Measurements from ENCODE around the gene EIF3CL.
"Not testable (repeated sequence)": the region's sequence is repeated elsewhere in the genome, so short reads cannot be mapped to it uniquely, and the experiment has no call there.

The EIF3CL gene, protein sequence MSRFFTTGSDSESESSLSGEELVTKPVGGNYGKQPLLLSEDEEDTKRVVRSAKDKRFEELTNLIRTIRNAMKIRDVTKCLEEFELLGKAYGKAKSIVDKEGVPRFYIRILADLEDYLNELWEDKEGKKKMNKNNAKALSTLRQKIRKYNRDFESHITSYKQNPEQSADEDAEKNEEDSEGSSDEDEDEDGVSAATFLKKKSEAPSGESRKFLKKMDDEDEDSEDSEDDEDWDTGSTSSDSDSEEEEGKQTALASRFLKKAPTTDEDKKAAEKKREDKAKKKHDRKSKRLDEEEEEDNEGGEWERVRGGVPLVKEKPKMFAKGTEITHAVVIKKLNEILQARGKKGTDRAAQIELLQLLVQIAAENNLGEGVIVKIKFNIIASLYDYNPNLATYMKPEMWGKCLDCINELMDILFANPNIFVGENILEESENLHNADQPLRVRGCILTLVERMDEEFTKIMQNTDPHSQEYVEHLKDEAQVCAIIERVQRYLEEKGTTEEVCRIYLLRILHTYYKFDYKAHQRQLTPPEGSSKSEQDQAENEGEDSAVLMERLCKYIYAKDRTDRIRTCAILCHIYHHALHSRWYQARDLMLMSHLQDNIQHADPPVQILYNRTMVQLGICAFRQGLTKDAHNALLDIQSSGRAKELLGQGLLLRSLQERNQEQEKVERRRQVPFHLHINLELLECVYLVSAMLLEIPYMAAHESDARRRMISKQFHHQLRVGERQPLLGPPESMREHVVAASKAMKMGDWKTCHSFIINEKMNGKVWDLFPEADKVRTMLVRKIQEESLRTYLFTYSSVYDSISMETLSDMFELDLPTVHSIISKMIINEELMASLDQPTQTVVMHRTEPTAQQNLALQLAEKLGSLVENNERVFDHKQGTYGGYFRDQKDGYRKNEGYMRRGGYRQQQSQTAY

DNA sequence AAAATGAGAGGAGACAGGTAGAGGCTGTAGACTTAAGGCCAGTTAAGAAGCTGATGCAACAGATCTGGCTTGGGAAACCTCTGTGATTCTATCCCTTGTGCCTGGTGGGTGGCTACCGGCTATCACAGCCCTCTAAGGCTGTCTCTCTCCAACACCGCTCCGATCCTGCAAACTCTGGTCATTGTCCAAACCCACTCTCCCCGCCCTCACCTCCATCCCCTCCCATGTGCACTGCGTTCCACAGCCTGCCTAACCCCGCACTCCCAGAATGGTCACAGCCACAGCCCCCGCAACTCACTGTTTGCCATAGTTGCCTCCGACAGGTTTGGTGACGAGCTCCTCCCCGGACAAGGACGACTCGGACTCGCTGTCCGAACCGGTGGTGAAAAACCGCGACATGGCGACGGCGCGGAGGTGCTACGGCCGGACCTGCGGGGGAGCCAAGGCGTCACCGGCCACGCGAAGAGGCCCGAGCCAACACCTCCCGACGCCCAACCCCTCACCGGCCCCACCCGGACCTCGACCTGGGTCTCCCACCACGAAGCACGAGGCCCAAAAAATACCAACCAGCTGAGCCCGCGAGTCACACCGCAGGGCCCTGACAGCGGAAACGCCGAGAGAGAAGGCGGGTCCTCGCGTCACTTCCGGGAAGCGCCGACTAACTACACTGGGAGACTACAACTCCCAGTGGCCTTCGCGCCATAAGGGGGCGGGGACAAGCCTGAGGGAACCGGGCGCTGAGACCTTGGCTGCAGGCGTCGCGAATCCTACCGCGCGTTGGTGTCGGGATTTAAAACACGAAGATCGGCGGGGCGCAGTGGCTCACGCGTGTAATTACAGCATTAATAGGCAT lies at the start of gene EIF3CL:
TSS of gene EIF3CL (minus strand) at position 622 of the 853 bp plus-strand sequence. CDS start at position 399, 223 bp downstream.
- DNase-seq: not testable (repeated sequence)

DNA sequence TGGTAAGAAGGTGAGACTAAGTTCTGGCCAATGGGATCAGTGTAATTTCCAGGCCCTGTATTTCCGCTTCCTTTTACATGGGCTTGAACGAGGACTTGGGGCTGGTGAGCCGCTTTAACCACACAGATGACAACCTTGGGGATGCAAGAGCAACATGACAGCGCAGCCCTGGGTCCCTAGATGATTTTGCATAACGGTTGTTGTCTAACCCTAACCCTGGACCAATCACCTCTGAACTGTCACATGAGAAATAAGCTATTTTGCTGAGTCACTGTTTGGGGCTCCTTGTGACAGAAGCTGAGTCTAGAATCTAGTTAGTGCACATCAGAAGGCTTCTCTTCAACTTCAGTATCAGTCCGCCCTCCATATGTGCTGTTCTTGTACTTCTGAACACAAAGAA lies 43.4 kb upstream of the EIF3CL start:
- DNase-seq: not testable (repeated sequence)

DNA sequence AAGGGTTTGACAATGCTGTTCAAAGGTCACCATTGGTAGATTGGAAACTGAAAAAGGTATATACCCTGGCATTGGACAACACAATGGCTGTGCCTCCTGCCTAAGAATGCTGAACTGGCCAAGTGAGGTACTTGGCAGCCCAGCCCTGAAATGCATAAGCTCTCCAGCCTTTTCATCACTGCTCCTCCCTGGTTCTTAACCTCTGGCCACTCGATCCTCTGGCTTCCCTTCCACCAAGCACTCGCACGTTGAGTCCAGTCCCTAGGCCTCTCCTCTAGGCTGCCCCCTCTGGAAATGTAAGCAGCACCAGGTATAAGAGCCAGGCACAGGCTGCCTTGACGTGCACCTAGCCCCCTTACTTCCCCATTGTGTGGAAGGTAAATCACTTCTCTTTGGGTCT lies 42.7 kb upstream of the EIF3CL start:
- DNase-seq: not testable (repeated sequence)

DNA sequence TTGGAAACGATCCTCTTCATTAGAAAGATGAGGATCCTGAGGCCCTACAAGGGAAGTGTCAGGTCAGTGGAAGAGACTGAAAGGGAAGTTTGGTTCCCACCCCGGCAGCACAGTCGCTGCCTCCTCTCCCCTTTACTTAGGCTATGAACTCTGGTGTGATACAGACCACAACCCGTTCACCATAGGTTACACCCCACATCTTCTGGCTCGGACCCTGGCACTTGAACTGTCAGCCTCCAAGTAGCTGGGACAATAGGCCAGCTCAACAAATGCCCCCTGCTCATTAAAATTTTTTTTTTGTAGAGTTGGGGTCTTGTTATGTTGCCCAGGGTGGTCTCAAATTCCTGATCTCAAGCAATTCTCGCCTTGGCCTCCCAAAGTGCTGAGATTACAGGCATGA lies 40.3 kb upstream of the EIF3CL start:
- DNase-seq: not testable (repeated sequence)

DNA sequence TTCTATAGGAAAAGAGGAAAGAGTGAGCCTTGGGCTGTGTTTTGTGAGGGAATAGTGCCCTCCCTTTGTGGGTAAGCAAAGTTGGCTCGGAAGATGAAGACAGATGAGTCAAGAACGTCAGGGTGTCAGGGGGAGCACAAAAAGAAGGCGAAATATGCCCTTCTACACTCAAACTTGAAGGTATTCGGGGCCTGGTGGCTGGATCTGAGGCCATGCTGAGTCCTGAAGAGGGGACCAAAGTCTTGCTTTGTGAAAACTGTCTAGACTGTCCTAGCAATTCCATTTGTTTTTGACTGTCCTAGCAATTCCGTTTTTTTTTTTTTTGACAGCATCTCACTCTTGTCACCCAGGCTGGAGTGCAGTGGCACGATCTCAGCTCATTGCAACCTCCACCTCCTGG lies 35.3 kb upstream of the EIF3CL start:
- DNase-seq: not testable (repeated sequence)

DNA sequence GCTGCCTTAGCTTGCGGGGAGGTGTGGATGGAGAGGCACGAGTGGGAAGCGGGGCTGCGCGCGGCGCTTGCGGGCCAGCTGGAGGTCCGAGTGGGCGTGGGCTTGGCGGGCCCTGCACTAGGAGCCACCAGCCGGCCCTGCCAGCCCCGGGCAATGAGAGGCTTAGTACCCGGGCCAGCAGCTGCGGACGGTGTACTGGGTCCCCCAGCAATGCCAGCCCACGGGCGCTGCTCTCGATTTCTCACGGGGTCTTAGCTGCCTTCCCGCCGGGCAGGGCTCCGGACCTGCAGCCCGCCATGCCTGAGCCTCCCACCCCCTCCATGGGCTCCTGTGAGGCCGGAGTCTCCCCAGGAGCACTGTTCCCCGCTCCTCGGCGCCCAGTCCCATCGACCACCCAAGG lies 31.7 kb upstream of the EIF3CL start:
- DNase-seq: not testable (repeated sequence)

DNA sequence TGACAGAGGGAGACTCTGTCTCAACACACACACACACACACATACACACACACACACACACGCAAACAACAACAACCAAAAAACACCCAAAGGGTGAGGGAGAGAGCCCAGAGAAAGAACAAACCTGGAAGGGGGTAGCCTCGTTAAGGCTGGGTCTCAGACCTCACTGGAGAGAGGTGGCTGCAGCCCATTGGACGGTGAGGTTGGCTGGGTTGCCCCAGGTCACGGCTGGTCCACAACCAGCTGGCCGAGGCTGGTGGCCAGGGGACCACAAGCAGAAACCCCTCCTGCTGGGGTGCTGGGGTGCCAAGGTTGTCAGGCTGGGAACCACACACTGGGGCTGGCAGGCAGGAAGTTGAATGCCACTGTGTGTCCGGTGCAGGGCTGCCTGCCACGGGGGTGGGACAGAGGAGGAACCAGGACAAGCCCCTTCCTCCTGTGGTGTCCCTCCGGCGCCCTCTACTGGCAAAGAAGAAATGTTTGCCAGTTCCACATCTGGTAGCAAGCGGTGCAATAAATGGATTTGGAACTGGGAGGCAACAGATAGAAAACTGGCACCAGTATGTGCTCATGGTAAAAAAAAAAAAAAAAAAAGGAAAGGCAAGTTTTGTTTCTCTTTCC lies 22.5 kb upstream of the EIF3CL start:
- not testable (repeated sequence) for DNase-seq

DNA sequence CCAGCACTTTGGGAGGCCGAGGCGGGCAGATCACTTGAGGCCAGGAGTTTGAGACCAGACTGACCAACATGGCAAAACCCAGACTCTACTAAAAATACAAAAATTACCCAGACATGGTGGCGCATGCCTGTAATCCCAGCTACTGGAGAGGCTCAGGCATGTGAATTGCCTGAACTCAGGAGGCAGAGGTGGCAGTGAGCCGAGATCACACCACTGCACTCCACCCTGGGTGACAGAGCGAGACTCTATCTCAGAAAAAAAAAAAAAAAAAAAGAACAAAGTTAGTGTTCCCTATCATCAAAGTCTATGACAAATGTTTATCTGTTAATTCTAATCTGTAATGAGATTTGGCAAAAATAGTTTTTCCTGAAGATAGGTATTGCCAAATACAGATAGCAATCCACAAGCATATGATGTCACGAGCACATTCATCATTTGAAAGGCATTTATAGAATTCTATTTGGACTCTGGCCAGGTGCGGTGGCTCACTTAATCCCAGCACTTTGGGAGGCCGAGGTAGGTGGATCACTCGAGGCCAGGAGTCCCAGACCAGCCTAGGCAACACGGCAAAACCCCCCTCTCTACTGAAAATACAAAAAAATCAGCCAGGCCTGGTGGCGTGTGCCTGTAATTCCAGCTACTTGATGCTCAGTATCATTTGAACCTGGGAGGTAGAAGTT lies 17.6 kb upstream of the EIF3CL start:
- not testable (repeated sequence) for DNase-seq

DNA sequence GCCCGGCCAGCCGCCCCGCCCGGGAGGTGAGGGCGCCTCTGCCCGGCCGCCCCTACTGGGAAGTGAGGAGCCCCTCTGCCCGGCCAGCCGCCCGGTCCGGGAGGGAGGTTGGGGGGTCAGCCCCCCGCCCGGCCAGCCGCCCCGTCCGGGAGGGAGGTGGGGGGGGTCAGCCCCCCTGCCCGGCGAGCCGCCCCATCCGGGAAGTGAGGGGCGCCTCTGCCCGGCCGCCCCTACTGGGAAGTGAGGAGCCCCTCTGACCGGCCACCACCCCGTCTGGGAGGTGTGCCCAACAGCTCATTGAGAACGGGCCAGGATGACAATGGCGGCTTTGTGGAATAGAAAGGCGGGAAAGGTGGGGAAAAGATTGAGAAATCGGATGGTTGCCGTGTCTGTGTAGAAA lies 13.4 kb upstream of the EIF3CL start:
- DNase-seq: not testable (repeated sequence)

DNA sequence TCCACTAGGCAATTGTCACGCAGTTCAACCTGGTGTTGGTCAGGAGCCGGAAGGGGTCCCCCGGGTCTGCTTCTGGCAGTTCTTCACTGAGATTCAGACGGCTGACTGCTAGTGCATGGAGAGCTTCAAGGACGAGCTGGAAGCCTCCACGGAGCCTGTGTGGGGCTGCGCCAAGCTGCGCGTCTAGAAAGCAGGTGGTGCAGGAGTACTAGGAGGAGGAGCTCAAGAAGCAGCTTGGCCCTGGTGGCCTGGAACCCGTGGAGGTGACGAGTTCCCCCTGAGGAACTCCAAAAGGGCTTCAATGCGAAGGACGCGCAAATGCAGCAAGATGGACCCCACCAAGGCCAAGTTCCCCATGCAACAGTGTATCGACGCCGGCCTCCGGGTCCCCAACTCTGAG lies 10.9 kb upstream of the EIF3CL start:
- DNase-seq: not testable (repeated sequence)

DNA sequence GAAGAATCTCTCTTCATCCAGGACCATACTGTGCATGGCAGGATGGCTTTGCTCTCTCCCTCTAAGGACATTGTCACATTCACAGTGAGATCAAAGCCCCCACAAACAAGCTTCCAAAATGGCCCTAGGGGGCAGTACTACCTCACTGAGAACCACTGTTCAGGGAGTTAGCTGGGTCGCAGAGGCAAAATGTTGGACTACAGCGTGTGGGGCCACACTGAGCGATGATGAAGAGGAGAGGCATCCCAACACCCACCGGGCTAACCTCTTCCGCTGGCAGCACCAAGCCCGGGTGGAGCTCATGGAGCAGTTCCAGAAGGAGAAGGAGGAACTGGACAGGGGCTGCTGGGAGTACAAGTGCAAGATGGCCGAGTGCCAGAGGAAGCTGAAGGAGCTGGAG lies 9.9 kb upstream of the EIF3CL start:
- not testable (repeated sequence) for DNase-seq

DNA sequence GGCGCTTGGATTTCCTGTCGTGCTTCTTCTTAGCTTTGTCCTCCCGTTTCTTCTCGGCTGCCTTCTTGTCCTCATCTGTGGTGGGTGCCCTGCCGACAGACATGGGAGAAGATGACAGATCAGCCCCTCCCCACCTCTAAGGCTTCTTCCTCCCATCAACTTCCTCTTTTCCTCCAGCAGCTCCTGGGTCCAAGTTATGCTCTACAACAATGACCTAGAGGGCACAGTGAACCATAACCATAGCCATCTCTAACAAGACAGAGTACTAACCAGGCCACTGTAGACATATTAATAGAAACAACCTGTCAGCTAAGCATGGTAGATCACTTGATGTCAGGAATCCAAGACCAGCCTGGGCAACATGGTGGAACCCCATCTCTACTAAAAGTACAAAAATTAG lies 11.6 kb downstream of the EIF3CL start:
- not testable (repeated sequence) for DNase-seq

DNA sequence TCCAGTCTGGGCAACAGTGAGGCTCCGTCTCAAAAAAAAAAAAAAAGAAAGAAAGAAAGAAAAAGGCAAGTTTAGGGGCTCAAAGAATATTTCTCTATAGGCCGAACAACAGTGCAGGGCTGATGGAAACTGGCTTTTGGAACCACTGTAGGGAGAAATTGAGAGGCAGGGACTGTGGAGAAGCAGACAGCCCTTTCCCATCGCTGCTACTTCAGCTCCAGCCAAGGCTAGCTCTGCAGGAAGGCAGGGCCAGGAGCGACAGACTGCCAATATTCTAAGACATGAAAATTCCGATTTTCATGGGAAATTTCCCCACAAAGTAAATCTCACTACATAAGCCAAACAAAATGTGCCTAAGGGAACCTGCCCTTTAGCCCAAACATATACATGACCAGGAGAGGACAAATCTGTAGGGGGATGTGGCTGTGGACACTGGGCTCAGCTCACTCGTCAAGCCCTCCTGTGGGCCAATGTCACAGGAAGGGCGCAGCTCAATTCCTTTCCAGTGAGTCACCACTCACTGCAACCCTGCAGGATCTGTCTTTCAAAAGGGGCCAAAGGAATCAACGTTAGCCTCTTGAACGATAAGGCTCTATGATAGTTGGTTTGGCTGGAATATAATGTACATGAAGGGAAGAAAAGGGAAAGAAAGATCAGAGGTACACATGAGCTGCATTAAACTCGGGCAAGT lies 21.3 kb downstream of the EIF3CL start:
- DNase-seq: not testable (repeated sequence)

DNA sequence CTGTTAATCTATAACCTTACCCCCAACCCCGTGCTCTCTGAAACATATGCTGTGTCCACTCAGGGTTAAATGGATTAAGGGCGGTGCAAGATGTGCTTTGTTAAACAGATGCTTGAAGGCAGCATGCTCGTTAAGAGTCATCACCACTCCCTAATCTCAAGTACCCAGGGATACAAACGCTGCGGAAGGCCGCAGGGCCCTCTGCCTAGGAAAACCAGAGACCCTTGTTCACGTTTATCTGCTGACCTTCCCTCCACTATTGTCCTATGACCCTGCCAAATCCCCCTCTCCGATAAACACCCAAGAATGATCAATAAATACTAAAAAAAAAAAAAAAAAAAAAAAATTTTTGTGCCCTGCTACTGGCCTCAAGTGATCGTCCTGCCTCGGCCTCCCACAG lies 25.8 kb downstream of the EIF3CL start:
- DNase-seq: not testable (repeated sequence)

DNA sequence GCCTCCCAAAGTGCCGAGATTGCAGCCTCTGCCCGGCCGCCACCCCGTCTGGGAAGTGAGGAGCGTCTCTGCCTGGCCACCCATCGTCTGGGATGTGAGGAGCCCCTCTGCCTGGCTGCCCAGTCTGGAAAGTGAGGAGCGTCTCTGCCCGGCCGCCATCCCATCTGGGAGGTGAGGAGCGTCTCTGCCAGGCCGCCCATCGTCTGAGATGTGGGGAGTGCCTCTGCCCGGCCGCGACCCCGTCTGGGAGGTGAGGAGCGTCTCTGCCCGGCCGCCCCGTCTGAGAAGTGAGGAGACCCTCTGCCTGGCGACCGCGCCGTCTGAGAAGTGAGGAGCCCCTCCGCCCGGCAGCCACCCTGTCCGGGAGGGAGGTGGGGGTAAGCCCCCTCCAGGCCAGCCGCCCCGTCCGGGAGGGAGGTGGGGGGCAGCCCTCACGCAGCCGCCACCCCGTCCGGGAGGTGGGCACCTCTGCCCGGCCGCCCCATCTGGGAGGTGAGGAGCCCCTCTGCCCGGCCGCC lies 26.5 kb downstream of the EIF3CL start:
- not testable (repeated sequence) for DNase-seq

DNA sequence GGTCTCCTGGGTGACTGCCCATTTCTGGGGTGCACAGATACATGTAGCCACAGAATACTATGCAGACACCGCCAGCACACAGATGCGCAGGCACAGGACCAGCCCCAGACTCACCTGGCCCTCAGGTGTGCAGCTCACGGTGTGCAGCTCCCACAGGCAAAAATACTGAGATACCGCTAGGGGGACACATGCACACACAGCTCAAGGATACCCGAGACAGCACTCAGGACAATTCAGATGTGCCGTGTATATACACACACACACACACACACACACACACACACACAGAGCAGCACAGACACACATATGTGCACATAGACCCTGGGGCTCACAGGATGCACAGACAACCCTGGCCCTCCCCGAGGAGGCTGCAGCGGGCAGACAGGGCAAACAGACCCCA lies 28.5 kb downstream of the EIF3CL start:
- DNase-seq: not testable (repeated sequence)

DNA sequence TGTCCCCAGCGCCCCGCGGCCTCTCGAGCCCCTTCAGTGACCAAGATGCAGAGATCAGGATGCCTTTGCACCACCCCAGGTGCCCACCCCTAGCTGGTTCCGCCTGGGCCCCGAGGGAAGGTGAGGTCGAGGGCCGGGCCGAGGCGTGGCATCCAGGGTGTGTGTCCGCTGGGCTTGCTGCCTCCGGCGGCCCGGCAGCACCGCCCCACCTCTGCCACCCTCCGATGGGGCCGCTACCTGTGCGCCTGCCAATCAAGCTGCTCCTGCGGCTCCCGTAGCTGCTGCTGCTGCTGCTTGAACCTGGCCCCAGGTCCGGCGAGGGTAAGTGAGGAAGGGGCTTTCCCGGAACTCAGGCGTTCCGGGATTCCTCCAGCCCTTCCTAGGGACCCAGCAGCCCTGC lies 29.4 kb downstream of the EIF3CL start:
- DNase-seq: not testable (repeated sequence)

DNA sequence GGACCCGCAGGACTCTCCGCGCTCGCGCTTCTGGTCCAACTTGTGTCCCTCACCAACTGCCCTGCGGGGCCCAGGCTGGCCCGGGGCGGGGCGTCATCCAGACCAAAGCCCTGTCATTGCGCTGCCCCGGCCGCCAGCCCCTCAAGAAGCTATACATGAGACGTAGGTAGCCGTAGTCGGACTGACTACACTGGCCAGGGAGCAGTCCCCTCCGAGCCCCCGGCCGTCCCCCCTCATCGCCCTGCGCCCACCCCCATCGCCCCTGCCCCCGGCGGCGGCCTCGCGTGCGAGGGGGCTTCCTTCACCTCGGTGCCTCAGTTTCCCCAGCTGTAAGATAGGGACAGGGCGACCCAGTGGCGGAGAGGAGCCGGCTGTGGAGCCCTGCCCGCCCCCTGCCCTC lies 35.7 kb downstream of the EIF3CL start:
- not testable (repeated sequence) for DNase-seq

DNA sequence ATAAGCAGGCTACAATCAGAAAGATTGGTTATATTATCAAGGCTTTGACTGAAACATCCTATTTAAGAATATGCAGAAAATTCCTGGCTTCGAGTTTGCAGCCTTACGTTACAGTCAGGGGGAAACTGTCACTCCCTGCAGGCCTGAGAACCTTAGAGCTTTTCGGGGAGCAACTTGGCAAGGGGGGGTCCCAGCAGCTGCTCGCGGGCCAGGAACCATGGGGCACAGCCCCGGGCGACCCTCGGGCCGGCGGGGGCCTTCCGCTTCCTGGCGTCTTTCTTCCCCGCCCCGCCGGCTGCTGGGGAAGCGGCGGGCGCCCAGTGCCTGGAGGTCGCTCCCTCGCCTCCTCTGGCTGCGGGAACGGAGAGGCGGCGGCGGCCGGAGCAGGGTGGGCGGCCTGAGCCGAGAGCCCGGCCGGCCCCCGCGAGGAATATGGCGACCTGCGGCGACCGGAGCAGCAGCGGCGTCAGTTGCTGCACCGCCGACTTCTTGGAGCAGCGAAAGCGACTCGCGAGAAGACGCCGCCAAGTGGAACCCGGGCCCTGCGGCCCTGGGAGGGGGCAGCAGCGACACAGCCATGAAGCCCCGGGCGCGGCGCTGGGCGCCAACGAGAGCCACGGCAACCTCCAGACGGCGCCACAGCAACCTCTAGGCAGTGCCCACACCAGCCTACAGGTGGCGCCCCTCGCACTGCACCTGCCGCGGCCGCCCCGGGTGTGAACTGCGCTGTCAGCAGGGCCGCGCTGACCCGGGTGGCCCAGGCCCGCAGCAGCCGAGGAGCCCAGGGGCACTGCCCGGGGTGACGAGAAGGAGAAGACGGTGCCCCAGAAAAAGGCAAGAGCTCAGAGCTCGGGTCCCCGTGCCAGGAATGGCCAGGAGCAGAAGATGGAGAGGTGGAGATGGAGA lies 39.1 kb downstream of the EIF3CL start:
- not testable (repeated sequence) for DNase-seq

DNA sequence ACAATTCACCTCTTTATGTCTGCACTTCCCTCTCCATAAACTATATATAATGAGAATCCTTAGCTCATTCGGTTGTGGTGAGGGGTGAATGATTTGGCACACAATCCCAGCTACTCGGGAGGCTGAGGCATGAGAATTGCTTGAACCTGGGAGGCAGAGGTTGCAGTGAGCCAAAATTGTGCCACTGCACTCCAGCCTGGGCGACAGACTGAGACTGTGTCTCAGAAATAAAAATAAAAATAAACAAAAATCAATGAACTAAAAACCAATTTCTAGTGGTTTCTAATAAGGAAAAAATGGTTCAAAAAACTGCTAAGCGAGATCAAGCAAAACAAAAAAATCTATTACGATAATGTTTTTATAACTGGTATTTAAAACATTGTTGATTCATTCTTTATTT lies 40.2 kb downstream of the EIF3CL start, which contains the start of gene NPIPB6:
TSS of gene NPIPB6 (minus strand) at position 101 of the 400 bp plus-strand sequence. CDS start 686 bp downstream, outside the sequence.
- not testable (repeated sequence) for DNase-seq
